GM19238 (cell line): Measurements from ENCODE around the gene FOXA2.

ENCODE experiments used
- DNase-seq: peaks from one replicate; pipeline ENCODE4 v3.0.0; 2011; ENCODE audit warnings: low spot score; ENCODE audit not compliant: insufficient read length

The FOXA2 gene

DNA sequence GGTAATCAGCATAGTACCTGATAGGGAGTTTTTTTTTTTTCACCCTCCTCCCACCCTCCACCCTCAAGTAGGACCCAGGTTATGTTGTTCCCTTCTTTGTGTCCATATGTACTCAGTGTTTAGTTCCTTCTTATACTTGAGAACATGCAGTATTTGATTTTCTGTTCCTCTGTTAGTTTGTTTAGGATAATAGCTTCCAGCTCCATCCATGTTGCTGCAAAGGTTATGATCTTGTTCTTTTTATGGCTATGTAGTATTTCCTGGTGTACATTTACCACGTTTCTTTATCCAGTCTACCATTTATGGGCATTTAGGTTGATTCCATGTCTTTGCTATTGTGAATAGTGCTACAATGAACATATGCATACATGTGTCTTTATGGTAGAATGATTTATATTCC lies 41.9 kb downstream of the FOXA2 start:
- DNase-seq = no peak

DNA sequence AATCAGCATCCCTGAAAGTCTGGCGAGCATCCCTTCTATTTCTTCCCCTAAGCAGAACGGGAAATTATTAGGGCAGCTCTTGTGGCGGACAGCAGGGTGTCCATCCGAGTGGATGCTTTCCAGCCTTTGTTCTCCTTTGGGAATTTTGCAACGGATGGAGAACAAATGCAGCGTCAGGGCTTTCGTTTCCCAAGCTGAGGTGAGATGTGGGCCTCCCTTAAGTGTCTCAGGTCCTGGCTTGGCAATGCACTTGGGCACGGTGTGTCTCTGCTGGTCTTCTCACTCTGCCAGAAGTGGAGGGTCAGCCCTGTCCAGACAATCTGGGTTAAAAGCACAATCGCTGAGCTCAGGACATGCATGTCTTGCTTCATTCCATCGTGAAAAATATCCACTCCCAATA lies 43.5 kb downstream of the FOXA2 start:
- DNase-seq = no peak

DNA sequence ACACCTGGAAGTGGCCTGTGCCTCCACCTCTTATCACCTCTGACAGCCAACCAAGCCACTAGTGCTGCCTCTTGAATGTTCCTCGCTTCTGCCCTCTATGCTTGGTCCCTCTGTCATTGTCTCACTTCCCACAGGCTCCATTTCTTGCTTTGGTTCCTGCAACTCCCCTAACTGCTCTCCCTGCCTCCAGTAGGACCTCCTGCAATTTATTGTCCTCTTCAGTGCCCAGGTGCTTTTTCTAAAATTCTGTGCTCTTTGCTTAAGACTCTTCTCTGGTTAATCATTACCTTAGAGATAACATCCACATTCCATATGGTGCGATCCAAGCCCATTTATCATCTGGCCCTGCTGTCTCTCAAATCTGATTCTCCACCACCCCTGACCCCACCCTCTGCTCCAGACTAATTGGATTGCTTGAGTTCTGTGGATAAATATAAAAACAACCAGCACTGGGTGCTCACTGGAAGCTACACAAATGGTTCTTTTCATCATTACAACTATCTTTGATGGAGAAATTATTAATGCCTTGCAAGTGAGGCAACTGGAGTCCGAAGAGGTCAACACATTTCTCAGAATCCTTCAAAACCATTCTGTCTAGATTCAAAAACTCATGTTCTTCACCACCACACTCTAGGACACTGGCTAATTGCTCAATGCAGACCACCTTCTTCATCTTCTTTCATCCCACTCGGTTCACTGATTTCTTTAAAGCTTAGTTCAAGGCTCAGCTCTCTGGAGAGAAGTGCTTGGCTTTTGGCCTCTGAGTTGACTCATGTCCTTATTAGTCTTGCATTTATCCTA lies 47.2 kb downstream of the FOXA2 start:
- no peak for DNase-seq

DNA sequence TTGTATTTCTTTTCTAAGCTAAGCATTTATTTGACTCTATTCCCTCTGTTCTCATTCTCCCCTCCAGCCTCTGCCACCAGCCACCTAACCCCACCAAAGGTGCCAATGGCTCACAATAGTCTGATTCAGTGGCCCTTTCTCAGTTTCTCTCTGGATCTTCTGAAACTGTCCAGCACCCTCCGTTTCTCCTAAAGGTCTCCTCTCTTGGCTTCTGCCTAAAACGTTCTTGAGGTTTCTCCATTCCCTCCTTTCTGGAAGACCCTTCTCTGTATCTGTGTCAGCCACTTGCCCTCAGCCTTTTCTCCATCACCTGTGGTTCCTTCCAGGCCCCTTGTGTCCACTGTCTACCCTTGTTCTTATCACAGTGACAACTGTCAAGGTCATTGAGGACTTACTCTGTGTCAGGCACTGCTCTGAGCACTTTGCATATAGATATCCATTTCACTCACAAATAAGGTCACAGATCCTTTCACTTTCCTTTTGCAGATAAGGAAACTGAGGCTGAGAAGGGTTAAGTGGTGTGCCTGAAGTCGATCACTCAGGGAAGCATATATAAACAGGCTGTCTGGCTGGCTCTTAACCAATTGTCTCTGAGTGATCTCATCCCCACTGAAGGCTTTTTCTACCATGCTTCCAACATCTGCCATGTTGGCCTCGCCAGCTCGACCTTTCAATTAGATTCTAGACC lies 48.1 kb downstream of the FOXA2 start:
- no peak for DNase-seq

DNA sequence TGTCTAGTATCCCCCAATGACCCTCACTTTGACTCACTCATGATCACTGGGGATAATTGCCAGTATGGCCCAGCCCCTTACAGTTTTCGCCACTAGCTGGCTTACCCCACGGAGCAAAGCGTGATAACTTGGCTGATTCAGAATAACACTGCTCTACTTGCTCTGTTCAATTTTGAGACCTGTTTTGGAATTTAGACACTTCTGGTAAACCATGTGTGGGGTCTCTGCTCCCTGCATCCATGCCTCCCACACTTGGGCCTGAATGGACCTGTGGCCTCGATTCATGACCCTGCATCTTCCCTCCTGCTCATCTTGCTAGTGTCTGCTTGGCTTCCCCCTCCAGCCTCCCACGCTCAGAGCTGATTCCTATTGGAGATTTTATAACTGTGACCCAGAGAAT lies 48.9 kb downstream of the FOXA2 start:
- no peak for DNase-seq

DNA sequence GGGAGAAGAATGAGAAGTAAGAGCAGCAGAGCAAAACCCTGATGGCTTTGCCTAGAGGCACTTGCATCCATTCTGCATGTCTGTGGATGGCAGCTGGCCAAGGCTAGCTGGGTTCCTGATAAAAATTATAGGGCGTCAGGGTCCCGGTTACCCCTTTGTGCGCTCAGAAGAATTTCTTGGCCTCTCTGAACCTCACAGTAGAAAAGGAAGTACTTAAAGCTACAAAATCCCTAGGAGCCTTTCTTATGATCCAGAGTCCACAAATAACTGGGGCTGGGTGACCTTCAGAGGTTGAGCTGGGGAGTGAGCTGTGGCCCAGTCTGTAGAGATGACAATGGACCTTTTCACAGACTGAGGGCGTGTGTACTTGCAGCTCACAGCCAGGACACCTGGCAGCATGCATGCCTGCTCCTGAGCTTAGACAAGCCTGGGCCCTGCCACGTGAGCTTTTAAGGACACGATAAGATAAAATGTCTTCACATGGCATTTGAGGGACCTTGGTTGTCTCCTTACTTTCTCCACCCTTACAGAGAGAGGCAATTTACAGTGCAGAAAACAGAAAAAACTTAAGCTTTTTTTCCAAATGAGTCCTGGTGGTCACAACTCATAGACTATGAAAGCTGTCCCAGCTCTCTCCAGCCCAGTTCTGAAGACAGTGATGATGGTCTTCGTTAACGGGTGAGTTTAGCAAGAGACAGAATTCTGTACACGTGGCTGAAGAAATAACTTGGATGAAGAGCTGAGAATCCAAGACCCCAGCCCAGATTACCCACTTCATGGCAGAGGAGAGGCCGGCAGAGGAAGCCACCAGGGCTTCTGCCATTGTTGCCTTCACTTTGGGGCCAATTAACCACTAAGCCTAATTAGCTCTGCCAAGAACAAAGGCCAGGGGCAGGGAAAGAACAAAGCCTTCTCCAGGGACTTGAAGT lies 50.3 kb downstream of the FOXA2 start:
- no peak for DNase-seq

DNA sequence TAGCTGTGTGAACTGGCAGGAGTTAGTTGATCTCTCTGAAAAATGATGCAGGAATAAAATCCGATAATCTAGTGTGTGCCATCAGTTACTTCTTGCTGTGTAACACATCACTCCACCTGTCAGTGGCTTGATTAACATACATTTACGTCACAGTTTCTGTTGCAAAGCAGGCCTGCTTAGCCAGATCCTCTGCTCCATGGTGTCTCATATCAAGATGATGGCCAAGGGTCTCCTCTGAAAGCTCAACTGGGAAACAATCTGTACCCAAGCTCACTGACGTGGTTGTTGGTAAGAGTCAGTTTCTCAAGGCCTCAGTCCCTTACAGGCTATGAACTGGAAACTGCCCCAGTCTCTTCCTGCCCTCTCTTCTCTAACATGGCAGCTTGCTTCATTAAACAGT lies 51.8 kb downstream of the FOXA2 start:
- no peak for DNase-seq

DNA sequence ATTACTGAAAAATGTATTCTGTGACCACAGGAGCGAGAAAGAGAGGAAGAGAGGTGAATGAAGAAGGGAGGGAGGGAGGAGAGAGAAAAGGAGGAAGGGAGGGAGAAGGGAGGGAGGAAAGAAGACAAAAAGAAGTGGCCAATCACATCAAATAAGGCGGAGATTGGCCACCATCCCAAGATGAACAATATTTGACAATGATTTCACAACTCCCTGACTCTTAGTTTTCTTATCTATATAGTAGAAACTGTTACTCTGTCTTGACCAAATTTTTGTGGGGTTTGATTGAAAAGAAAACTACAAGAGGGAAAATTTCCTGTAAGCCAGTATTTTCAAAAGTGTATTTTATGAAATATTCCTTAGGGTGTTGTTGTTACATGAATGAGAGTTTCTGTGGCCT lies 52.6 kb downstream of the FOXA2 start:
- no peak for DNase-seq

DNA sequence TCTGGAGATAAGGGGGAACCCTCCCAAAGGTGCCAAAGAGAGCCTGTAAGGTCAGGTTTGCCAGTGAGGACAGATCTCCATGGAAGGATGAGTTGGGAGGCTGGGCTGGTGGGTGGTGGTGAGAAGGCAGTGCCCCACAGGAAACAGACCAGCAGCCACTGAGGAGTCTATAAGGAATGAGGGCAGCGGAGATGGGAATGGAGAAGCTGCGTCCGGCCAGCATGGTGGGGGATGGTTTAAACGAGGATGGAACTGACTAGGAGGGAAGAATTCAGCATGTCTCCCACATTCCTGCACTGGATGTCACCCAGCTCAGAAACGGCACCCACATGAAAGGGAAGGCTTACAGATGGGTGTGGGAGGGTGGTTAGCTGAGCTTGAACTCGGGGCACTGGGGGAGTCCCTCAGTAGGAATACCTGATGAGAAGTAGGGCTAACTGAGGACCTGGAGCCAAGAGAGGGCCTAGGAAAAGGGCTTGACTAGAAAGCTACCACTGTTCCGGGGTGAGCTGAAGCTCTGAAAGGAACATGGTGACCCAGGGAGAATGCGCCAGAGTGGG lies 53.2 kb downstream of the FOXA2 start:
- no peak for DNase-seq
